Hematopoietic multipotent progenitor cell treated with erythropoietin and hydrocortisone succinate and interleukin-3 and kit ligand, for 8 days (in vitro differentiated cells): ENCODE results near the gene SP2.
"Not testable (repeated sequence)": the region's sequence is repeated elsewhere in the genome, so short reads cannot be mapped to it uniquely, and the experiment has no call there.

Experiments used
- DNase-seq: peaks from one replicate; pipeline ENCODE4 v3.0.0-alpha.2; 2015

Gene SP2

DNA sequence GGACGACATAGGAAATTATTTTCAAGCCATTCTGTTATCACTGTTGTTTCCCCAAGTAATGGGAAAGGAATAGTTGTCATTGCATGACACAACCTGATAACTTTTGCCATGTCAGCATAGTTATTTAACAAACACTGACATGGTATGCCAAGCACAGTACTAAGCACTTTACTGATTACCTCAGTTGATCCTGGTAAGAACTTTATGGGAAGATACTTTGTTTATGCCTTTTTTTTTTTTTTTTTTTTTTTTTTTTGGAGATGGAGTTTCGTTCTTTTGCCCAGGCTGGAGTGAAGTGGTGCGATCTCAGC is 29.6 kb downstream of the SP2 start:
- no peak for DNase-seq

DNA sequence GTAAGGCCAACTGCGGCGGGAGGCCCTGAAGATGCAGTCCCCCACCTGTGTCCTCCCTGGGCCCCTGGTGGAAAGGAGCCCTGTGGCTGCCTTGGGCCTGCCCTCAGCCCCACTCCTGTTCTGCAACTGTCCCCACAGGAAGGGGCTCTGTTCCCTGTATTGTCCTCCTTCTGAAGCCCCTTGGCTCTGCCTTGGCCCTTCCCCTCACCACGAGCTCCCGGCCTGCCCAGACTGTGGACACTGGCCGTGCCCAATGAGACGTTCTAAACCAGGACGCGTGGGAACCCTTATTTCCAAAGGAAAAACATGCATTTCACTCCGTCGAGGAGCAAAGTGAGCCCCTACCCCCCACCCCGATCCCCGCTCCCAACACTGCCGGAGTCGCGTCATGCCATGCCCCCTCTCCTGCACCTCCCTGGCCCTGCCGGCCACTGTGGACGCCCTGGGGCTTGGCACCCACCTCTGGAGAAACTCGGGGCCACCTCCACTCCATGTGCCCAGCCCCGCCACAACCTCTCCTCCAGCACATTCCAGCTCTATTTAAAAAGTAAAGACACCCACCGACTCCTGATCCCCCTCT is 31.9 kb downstream of the SP2 start:
- DNase-seq: no peak

DNA sequence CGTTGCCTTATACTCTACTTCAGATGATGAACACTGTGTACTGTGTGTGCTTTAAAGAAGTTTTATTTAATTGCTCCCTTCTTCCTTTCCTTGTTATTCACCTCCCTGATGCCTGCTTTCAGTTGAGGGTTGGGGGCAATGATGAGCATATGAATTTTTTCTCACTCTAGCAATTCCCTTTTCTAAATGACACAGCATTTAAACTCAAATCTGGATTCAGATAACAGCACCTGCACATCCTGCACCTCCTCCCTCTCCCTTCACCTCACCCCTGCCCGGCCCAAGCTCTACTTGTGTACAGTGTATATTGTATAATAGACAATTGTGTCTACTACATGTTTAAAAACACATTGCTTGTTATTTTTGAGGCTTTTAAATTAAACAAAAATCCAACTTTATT is 32.4 kb downstream of the SP2 start:
- no peak for DNase-seq

DNA sequence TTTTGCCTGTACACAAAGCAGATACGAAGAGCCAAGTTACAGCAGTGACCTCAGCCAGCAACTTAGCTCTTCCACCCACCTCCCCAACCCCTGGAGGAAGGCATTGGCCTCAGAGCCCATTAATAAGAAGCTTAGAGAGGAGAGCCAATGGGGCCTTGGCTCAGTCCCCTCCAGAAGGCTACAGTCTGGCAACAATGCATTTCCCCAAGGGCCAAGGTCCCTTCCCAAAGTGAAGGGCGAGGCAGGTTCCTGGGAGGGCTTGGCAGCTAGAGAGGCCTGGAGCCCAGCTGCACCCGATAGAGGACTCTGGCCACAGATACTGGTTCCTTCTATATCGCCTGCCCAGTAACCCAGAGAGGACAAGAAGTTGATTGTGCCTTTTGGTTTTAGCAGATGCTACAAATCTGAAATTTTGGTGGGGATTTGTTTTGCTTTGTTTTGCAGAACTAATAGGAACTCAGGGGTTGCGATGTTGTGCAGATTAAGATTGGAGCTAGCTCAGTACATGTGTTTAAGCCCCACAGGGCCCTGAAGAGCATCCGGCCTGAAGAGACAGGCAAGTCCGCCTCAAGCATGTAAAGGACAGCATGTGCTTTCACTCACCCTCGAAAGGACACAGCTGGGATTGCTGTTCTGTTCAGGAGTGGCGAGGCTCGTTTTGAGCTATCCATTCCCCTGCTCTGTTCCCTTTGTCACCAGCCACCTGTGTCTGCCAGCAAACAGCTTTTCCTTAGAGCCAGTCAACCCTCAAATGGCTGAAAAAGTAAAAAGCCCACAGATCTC is 33.4 kb downstream of the SP2 start:
- no peak for DNase-seq

DNA sequence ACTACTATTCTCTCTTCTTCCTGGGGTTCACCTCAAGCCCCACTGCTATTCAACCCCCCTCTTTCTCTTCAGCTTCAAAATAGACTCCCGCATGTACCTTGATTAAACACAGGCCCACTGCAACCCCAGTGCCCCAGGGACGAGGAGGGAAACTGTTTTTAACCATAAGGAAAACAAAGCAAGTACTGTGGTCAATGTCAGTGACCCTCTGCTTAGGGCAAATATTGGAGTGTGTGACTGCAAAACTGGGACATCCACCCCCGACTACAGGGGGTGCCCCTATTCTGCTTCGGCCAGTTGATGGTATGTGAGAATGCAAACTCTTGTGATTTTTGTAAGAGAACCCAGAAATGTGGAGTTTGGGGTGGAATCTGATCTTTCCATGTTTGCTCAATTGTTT is 35.8 kb downstream of the SP2 start:
- no peak for DNase-seq

DNA sequence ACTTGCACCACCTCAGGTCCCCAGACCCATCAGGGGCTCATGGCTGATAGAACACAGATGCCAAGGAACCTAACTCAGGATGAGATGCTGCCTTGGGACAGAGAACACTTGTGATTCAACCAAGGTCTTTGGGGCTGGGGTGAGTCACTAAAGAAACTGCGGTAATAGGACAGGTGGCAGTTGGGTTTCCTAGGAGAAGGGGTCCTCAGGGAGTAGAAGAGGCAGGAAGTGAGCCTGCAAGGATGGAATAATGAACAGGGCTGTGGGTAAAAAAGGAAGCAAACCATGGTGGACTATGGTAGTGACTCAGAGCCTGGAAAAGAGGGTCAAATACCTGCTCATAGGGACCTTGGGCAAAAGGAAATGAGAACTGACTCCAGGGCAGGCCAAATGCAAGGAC is 38.8 kb downstream of the SP2 start:
- DNase-seq: no peak

DNA sequence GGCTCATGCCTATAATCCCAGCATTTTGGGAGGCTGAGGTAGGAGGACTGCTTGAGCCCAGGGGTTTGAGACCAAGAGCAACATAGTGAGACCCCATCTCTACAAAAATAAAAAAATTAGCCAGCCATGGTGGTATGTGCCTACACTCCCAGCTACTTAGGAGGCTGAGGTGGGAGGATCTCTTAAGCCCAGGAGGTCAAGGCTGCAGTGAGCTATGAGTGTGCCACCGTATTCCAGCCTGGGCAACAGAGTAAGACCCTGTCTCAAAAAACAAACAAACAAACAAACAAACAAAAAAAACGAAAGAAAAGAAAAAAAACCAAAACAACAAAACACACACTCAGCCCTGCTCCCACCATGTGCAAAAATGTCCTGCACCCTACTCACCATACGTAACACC is 39.4 kb downstream of the SP2 start:
- not testable (repeated sequence) for DNase-seq

DNA sequence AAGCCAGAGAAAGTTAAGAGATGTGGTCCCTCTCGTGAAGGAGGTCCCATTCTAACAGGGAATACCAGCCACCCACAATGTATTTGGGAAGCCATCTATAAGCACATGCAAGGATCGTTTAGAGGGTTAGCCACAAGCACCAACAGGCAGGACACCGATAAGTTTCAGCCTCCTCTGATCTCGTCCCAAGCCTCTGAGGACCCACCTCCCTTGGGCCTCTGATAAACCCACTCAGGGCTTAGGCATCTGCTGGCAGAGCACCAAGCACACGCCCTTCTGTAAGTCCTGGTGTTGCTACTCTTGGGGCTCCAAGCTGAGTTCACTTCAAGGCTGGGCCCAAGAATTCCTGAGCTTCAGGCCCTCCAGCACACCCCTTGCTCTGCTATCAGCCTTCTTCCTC is 39.9 kb downstream of the SP2 start:
- DNase-seq: peak; percentile 99

DNA sequence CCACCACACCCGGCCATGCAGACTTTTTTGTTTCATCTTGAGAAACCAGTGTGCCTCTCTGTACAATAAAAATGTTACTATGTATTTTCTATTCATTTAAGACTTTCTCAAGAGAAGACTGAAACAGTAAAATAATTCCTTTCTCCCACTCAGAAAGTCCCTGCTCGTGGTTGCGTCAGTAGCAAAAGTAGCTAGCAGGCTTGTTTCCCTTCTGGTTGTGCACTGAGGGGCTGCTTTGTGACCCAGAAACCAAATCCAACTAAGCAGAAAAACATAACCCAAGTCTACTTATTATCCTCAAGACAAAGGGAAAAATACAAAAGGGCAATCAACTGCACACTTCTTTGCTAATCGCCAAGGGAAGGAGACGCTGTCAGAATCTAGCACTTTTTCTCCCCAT is 41.9 kb downstream of the SP2 start:
- no peak for DNase-seq

DNA sequence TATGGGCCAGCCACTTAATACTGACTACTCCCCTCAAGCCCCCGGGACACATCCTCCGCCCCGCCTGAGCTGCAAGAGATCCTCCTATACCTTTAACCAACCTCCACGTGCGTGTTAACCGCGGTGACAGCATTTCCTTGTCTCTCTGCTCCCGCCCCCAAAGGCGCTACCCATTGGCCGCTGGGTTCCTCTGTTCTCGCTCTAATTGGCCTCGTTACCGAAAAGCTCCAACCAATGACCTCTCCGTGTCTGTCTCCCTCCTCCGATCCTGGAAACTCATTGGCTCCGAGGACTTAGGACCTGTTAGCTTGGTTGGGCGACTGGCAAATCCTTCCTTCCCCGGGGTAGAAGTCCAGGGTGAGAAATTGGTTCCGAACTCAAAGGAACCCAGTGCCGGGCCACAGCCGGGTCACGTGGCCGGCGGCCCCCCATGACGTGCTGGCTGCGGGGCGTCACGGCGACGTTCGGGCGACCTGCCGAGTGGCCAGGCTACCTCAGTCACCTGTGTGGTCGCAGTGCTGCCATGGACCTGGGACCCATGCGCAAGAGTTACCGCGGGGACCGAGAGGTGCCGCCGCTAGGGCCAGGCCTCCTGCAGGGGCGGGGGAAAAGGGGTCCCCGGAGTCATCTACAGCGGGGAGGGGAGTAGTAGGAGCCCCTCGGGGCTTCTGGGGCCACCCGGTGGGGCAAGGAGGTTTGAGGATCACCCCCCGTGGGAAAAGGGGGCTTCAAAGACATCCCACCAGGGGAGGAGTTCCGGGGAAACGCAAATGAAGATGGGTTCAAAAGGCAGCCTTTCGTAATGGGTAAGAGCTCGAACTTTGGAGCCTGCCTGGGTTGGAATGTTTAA is 45.4 kb downstream of the SP2 start, which contains the start of gene PNPO:
Gene PNPO, plus strand, starts transcription at position 326 of the 850 bp plus-strand sequence. Its CDS starts 105 bp downstream, at position 431.
- peak; percentile 100 for DNase-seq

DNA sequence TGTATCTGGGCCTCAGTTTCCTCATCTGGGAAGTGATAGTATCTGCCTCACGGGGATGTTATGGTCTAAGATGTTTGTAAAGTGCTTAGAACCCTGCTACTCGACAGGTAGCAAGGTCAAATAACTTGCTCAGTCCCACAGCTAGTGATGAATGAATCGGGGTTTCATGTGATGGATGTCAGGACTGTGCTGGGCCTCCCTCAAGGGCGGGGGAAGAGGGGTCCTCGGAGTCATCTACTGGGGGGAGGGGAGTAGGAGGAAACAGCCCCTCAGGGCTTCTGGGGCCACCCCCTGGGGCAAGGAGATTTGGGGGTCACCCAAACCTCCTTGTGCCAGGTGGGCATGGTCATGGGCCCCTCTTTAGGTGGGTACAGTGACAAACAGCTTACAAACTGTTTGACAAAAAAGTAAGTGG is 46.1 kb downstream of the SP2 start:
- DNase-seq: no peak

DNA sequence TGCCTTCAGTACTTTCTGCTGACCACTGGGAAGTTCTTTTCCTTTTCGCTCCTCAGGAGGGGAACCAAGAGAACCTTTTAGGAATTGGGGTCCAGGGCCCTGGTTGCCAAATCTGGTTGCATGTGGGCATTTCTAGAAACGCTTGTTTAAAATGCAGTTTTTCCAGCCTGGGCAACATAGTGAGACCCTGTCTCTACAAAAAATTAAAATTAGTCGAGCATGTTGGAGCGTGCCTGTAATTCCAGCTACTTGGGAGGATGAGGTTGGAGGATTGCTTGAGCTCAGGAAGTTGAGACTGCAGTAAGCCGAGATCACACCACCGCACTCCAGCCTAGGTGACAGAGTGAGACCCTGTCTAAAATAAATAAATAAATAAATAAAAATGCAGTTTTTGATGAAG is 46.5 kb downstream of the SP2 start:
- no peak for DNase-seq

DNA sequence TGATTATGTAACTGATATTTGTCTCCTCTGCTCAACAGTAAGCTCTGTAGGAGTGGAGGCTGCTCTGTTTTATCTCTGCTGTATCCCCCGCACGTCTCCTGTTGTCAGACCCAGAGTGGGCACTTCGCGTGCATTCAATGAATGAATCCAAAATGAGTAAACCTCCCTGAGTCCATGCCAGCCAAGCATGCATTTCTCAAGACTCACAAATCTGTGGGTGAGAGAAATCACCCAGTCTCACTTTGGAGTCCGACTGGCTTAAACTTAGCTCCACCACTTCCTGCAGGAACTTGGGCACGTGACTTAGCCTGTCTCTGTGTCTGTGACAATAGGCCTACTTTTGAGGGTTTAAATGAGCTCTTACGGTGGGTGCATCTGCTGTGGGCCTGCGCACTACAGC is 49.0 kb downstream of the SP2 start:
- DNase-seq: no peak

DNA sequence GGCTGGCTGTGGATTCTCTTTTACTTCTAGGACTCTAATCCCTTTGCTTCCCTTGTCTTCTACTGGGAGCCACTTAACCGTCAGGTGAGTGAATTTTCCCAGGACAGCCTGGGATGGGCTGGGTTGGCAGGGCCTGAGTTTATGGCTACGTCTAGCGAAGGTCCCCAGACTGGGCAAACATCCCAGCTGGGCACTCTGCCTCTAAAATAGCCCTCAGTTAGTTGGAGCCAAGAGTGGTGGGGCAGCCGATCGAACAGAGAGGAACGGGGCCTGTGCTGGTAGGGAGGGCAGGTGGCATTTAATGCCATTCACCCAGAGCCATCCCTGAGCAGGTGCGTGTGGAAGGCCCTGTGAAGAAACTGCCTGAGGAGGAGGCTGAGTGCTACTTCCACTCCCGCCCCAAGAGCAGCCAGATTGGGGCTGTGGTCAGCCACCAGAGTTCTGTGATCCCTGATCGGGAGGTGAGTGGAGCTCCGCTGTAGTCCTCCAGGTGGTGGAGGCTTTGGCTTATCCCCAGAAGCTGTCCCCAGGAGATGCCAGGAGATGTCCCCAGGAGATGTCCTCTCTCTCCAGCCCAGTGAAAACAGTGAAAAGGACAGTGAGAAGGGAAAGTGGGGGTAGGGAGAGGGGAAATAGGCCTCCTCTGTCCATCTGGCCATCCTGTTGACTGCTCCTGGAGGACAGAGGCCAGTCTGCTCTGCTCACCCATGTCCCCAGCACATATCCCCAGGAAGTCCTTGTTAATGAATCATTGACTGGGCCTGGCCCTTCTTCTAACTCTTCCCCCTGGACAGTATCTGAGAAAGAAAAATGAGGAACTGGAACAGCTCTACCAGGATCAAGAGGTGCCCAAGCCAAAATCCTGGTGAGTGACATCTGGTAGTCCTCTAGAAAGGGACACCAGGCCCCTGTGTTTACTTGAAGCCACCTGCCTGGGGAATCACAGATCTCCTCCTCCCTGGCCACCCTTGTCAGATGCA is 49.8 kb downstream of the SP2 start:
- DNase-seq: no peak

DNA sequence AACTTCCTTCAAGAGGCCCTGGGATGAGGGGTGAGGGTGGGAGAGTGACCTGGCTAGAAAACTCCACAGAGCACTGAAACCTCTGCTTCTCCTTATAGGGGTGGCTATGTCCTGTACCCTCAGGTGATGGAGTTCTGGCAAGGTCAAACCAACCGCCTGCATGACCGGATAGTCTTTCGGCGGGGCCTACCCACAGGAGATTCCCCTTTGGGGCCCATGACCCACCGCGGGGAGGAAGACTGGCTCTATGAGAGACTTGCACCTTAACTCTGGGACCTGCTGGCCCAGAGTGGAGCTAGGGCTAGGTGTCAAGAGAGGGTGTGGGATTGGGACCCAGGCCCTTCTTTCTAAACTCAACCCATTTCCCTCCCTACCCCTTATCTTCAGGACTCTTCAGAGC is 50.5 kb downstream of the SP2 start:
- DNase-seq: no peak

DNA sequence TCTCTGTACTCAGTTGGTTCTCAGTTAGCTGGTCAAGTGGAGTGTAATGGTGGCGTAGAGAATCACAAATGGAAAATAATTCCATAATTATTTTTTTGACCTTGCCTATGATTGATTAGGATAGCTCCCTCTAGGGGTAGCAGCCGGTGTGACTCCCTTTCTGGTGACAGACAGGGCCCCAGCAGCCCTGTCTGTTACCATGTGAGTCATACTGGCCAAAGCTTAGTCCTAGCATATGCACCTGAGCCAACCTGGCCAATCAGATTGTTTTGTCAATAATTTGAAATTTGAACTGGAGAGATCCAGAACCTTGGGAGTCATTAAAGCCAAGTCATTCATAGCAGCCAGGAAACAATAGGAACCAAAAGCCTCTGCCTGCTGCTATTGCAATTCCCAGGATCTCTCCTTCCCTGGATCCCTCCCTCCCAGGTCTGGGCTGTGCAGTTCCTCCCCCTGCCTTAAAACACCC is 50.9 kb downstream of the SP2 start:
- DNase-seq: peak; percentile 88

DNA sequence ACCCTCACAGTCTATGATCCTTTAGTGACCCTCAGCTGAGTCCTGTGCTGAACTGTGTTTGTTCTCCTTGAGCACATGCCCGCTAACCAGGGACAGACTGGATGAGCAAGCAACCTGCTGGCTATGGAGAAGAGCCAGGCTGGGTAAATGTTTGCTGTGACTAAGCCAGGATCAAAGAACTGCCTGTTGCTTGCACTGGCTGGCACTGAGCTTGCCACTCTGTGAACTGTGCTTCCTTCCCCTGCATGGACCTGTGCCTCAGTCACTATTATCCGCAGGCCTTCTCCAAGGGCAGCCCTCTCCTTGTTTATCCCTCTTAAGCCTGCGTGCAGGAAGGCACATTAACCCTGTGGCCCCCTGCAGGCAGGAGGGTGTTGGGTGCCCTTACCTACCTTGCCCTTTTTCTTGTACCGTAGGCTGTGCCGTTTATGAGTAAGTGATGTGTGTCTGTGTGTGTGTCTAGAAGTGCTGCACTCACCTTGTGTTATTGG is 52.7 kb downstream of the SP2 start:
- no peak for DNase-seq

DNA sequence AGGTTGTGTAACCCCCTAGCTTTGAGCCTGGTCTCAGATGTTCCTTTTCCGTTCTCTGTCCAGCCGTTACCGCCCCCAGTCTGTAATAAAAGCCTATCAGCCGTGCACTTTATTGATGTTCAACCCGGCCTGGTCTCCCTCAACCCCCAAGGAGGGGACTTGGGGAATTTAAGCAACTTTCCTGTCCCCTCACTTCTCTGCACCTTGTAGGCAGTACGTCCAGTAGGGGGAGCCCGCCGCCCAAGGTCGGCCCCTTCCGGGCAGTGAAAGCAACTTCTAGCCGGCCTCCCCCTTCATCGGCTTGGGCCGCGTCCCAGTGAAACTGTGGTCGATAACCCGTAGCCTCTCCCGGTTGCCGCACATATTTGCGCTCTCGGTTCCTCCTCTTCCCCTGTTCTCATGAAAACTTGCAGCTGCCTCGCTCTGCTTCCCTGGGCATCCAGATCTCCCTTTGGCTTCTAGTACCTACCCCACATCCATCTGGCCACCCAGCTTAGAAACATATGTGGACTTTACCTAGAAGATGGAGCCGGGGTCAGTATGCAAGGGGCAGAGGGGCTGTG is 53.2 kb downstream of the SP2 start:
- DNase-seq: peak; percentile 84

DNA sequence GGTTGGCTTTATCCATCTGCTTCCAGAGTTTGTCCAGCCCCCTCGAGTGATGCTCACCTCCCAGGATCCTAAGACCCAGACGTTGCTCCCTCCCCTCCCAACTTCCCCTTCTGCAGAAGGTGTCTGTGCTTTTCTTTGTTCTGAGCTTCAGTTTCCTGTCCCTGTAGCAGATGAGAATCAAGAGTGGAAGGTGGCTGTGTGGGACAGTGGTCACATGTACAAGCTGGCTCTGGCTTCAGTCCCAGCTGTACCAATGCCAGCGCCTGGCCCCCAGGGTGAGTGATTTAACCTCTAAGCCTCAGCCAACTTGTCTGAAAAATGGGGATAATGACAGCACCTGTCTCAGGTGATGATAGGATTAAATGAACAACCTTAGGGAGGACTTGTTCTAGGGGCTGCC is 53.9 kb downstream of the SP2 start:
- DNase-seq: no peak

DNA sequence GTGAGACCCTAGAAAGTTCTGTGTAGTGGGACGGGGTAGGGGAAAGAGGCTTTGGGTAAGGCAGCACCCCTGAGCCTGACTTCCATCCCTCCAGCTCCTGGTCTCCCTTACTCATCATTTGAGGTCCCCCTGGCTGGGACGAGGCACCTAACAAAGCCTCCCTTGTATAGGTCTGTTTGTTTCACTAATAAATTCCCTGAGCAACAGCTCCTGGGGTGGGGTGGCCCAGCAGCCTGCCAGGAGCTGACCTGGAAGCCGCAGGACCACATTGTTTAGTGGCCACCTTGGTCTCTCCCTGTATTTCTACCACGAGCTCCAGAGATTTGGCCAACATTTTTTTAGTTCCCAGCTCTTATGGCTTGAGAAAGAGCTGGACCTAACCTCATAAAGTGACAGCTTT is 54.4 kb downstream of the SP2 start:
- no peak for DNase-seq

DNA sequence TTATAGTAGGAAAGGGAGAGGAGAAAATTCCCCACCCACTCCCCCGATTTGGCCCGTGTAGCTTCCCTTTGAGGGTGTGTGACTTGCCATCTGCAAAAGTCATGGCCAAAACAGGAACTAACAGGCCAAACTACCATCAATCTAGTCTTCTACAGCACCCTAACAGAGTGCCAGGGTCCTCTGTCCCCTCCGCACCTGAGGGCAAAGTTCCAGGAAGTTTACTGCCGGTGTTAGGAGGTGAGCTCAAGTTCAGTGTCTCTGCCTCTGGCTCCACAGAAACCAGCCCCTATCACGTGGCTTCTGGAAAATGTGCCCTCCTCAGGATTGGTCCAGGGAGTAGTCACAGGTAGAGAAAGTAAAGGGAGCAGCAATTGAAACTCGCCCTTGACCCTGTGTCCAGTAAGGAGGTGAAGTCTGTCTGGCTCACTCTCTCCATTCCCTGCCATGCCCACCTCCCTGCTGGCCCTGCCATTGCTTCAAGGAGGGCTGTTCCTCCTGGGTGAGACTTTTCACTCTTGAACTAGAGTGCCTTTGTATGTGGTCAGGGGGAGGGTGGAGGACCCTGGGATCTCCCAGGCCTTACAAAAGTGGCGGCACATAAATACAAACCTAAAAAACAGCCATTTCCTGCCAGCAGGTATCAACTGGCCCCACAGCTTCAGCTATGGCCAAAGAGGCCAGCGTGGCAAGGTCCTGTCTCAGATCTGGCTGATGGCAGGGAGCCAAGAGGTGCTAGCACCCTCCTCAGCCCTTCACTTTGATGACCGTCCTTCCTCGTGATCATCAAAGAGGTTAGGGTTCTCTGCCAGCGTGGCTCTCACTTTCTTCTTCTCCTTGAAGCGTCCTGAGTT is 56.4 kb downstream of the SP2 start:
- no peak for DNase-seq
